ENCODE data around the gene NTSR1. TPM values are rescaled to one million over a fixed set of nuclear protein-coding genes. Genes with fewer than 3 reads are reported as not detected.

NTSR1 gene
- total and polyA plus RNA-seq, 2 experiments from 2014 or later = 0.15 to 1.4 TPM

- ATAC-seq = no peak
- no peaks in the 10 kb centered on the region for H3F3A ChIP-seq (replicated peaks; ENCODE audit: low read depth)
- H4K20me1 ChIP-seq (replicated peaks; ENCODE audit: insufficient read depth) = no peaks in the 10 kb centered on the region
- H3K36me3 ChIP-seq (ENCODE audit: insufficient read depth) = 0 out of 2 replicates have a peak, but pooled peaks cover 3% of the 10 kb centered on the region
- H3K27me3 ChIP-seq (ENCODE audit: insufficient read depth) = no peaks in the 10 kb centered on the region
- H2AFZ ChIP-seq = no peak overlapping the region
- TF ChIP-seq NANOG (IDR thresholded peaks at IDR 0.05; ENCODE audit: borderline replicate concordance) (no peak), JUNB (IDR thresholded peaks at IDR 0.05; ENCODE audit: unreplicated experiment) (no peak), CREB1 (CRISPR knock-in tag; IDR thresholded peaks at IDR 0.05; ENCODE audit: low read depth) (no peak), STAT1 (IDR thresholded peaks at IDR 0.05; ENCODE audit: unreplicated experiment) (no peak), ETS1 (IDR thresholded peaks at IDR 0.05) (no peak), EZH2 (IDR thresholded peaks at IDR 0.05; ENCODE audit: low read depth, unreplicated experiment) (no peak), ZNF114 (CRISPR knock-in tag; IDR thresholded peaks at IDR 0.05) (no peak), CTCF (conservative IDR thresholded peaks at IDR 0.05; ENCODE audit: low read depth in 2 of 2) (no peak), REST (IDR thresholded peaks at IDR 0.05; ENCODE audit: unreplicated experiment) (no peak), EZH2phosphoT487 (IDR thresholded peaks at IDR 0.05; ENCODE audit: unreplicated experiment) (no peak), ZNF331 (CRISPR knock-in tag; IDR thresholded peaks at IDR 0.05; ENCODE audit: low read depth) (no peak), ZNF462 (CRISPR knock-in tag; IDR thresholded peaks at IDR 0.05) (no peak), POLR2AphosphoS5 (IDR thresholded peaks at IDR 0.05; ENCODE audit: low read depth) (no peak)
- H3K4me3 ChIP-seq = no peak overlapping the region
- no peaks in the 10 kb centered on the region for H3K4me1 ChIP-seq (ENCODE audit: insufficient read depth)
- no peak for DNase-seq (ENCODE audit: low spot score)
- Mint-ChIP-seq H3K9me3 (peaks cover 27% of the 10 kb centered on the region), H3K27me3 (ENCODE audit: insufficient read depth, low read depth, poor library complexity) (peaks cover 6% of the 10 kb centered on the region), H3K4me3 (no peak overlapping the region), H3K4me1 (no peaks in the 10 kb centered on the region), H3K36me3 (ENCODE audit: low read depth) (peaks cover 3% of the 10 kb centered on the region; the same call in 2 of the 3 replicates), H3K27ac (no peak overlapping the region)
- H3K9me2 ChIP-seq (ENCODE audit: insufficient read depth) = no peaks in the 10 kb centered on the region
- no peak overlapping the region for H3K4me2 ChIP-seq
- no peak overlapping the region for H3K27ac ChIP-seq (ENCODE audit: low read depth)
- H3K79me2 ChIP-seq (replicated peaks; ENCODE audit: insufficient read depth) = no peaks in the 10 kb centered on the region
These were observed 13.1 kb downstream of the NTSR1 start for GRCh38 chr20:62721511-62722370.

Data from GM23338 (cell line).